Activated T-cell treated with anti-CD3 and anti-CD28 coated beads, Interleukin-2, amount 50 U/mL, for 48 hours (primary cell): Measurements from ENCODE around the gene SLC38A3.

Experiments
- DNase-seq, 2 experiments: peaks; one replicate each; pipeline ENCODE4 v3.0.0-alpha.2; 2020

Gene SLC38A3

GRCh38 chr3:50169232-50169832 lies 35.7 kb upstream of the SLC38A3 start:
- no peak for DNase-seq

- DNase-seq: no peak
Measured at GRCh38 chr3:50169858-50170257, 35.2 kb upstream of the SLC38A3 start.

GRCh38 chr3:50170689-50171088 lies 34.4 kb upstream of the SLC38A3 start:
- DNase-seq: no peak

- no peak for DNase-seq
Measured at GRCh38 chr3:50171540-50172301, 33.4 kb upstream of the SLC38A3 start.

- no peak for DNase-seq
Measured at GRCh38 chr3:50172626-50173220, 32.3 kb upstream of the SLC38A3 start.

- no peak for DNase-seq
Measured at GRCh38 chr3:50173685-50174516, 31.2 kb upstream of the SLC38A3 start.

GRCh38 chr3:50174517-50174895 lies 30.6 kb upstream of the SLC38A3 start:
- no peak for DNase-seq

GRCh38 chr3:50174947-50175524 lies 30.0 kb upstream of the SLC38A3 start:
- DNase-seq: no peak

- no peak for DNase-seq
Measured at GRCh38 chr3:50177346-50177745, 27.7 kb upstream of the SLC38A3 start.

GRCh38 chr3:50179710-50180109 lies 25.4 kb upstream of the SLC38A3 start:
- DNase-seq: no peak

- no peak for DNase-seq
Measured at GRCh38 chr3:50181985-50182384, 23.1 kb upstream of the SLC38A3 start.

GRCh38 chr3:50182533-50183099 lies 22.5 kb upstream of the SLC38A3 start:
- no peak for DNase-seq

GRCh38 chr3:50183755-50184154 lies 21.3 kb upstream of the SLC38A3 start:
- DNase-seq: no peak

GRCh38 chr3:50184242-50184978 lies 20.7 kb upstream of the SLC38A3 start:
- DNase-seq: no peak

GRCh38 chr3:50185230-50185629 lies 19.8 kb upstream of the SLC38A3 start:
- DNase-seq: no peak

- DNase-seq: no peak
Measured at GRCh38 chr3:50186096-50186495, 19.0 kb upstream of the SLC38A3 start.

GRCh38 chr3:50187750-50188149 lies 17.3 kb upstream of the SLC38A3 start:
- no peak for DNase-seq

- peak; percentile 50 to 63 for DNase-seq
Measured at GRCh38 chr3:50189274-50189673, 15.8 kb upstream of the SLC38A3 start.

- DNase-seq: no peak
Measured at GRCh38 chr3:50189989-50190388, 15.1 kb upstream of the SLC38A3 start.

- no peak for DNase-seq
Measured at GRCh38 chr3:50190936-50191660, 14.0 kb upstream of the SLC38A3 start, which contains the start of gene GNAT1. GNAT1 (plus strand) TSS chr3:50191610; CDS start chr3:50191726, 116 bp downstream.

GRCh38 chr3:50192124-50192523 lies 12.9 kb upstream of the SLC38A3 start:
- no peak for DNase-seq
